ENCODE results near the gene KCTD21.
A peak's percentile ranks its signal among the peaks of the same experiment; 100 is the strongest.
"Not testable (repeated sequence)": the region's sequence is repeated elsewhere in the genome, so short reads cannot be mapped to it uniquely, and the experiment has no call there.

The KCTD21 gene, protein sequence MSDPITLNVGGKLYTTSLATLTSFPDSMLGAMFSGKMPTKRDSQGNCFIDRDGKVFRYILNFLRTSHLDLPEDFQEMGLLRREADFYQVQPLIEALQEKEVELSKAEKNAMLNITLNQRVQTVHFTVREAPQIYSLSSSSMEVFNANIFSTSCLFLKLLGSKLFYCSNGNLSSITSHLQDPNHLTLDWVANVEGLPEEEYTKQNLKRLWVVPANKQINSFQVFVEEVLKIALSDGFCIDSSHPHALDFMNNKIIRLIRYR

DNA sequence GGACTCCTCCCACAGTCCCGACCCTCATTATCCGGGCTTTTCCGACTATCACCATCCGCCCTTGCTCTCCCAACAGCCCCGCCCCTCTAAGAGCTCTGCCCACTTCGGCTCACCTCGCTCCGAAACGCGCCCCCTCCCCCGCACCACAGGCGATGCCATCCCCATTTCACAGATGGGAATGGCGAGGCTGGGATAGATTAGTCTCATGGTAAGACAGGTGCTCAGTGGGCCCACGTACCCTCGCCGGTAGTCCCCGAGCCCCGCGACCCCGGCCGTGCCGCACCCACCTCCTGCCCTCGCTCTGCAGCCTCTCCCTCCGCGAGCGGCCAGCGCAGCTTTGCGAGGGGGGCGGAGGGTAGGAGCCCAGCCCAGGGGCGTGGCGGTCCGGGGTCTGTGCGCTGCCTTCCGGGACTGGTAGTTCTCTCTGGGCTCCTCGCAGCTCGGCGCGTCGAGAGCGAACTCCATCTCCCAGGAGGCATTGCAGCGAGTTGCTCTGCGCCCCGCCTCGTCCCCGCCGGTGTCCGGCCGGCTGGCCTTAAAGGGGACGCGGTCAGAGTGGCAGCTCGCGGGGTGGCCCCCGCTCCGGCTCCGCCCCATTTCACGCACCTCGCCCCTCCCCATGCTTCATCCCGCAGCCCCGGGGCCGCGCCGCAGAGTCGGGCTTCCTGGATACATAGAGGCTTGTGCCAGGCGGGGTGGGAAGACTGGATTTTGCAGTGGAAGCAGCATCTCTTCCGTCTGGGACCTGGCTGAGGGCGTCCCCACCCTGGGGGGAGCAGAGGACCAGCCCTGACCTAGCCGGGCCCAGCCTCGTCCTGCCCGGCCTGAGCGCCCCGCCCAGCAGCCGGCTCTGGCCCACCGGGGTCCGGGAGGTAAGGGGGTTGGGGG lies at the start of gene KCTD21, which contains the start of gene USP35:
TSS of gene KCTD21 (minus strand) at position 341 of the 888 bp plus-strand sequence. CDS start 14,072 bp downstream, outside the sequence.
TSS of gene USP35 (plus strand) at position 634 of the 888 bp plus-strand sequence. CDS start 7,327 bp downstream, outside the sequence.
- peak; percentile 89 to 90 for DNase-seq

DNA sequence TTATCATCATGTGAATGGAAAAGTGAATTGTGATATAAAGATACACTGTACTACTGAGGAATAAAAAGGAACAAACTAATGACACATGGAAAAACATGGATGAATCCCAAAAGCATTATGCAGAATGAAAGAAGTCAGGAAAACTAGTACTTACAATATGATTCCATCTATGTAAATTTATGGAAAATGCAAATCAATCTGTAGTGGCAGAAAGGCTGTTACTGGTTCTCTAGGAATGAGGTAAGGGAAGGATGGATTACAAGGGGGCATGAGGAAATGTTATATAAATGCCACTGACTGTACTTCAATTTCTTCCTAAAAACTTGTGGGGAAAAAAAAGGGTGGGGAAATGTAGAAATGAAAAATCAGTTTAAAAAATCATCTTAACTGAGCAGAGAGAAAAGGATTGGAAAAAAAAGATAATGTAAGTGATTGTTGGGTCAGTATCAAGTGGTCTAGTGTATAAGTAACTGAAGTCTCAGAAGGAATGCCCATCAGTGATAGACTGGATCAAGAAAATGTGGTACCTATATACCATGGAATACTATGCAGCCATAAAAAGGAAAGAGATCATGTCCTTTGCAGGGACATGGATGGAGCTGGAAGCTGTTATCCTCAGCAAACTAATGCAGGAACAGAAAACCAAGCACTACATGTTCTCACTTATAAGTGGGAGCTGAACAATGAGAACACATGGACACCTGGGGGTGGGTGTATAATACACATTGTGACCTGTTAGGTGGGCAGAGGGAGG lies 49.0 kb upstream of the KCTD21 start:
- DNase-seq, result no peak

DNA sequence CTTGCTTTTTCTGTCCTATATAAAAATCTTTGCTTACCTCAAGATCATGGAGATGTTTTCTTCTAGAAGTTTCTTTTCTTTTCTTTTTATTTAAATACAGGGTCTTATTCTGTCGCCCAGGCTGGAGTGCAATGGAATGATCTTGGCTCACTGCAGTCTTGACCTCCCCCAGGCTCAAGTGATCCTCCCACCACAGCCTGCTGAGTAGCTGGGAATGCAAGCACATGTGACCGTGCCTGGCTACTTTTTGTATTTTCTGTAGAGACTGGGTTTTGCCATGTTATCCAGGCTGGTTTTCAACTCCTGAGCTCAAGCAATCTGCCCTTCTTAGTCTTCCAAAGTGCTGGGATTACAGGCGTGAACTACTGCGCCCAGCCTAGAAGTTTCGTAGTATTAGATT lies 45.6 kb upstream of the KCTD21 start:
- DNase-seq, result no peak

DNA sequence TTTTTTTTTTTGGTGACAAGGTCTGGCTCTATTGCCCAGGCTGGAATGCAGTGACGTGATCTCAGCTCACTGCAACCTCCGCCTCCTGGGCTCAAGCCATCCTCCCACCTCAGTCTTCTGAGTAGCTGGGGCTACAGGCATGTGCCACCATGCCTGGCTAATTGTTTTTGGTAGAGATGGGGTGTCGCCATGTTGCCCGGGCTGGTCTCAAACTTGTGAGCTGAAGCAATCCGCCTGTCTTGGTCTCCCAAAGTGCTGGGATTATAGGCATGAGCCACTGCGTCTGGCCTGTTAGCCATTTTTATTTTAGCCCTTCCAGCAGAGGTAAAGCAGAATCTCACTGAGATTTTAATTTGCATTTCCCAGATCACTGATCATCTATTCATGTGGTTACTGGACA lies 44.6 kb upstream of the KCTD21 start:
- not testable (repeated sequence) for DNase-seq

DNA sequence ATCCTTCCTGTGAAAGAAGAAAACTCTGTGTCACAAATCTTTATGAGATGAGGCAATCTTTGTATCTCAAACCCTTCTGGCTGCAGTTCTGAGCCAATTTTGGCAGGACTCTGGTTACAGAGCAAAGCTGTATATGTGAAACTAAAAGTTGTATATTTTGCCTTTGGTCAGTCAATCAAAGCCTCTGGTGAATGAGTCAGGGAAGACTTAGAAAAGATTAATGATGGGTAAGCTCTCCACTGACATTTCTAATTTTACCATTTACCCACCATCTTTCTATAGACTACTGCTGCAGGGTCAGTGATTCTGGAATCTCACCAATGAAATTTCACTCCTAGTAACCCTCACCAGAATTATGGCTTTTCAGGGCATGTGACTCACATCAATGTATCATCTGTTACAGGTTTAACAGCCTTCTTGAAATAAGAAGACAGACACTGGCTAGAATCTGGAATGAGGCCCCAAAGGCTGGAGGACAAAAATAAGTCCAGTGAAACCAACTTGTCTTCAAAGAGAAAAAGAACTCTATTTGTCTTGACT lies 43.6 kb upstream of the KCTD21 start:
- DNase-seq, result no peak

DNA sequence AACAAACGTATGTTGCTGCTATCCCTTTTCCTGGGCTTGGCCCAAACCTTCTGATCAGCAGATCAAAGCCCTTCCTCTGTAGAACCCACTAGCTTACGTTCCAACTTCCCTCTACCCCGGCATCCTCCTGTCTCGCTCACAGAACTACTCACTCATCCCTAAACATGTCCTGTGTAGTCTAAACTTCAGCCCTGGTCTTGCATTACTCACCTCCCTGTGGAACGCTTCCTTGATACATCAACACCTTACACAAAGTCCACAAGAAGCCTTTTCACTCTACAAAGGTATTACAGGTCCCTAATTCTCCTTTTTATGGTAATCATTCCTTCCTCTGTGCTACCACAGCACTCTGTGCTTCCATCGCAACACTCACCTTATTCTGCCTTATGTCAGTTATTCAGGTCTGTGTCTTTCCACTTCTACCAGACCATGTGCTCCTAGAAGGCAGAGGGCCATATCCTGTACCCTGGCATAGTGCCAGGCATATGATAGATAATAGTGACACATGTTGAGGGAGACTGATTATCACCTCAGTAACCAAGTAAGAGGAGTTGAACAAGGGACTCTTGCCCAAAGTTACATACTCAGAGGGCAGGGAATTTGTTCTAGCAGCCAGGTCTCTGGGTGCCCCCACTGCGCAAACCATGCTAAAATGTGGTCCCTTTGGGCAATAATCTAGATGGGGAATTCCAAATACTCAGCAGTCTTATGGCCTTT lies 41.9 kb upstream of the KCTD21 start:
- no peak for DNase-seq

DNA sequence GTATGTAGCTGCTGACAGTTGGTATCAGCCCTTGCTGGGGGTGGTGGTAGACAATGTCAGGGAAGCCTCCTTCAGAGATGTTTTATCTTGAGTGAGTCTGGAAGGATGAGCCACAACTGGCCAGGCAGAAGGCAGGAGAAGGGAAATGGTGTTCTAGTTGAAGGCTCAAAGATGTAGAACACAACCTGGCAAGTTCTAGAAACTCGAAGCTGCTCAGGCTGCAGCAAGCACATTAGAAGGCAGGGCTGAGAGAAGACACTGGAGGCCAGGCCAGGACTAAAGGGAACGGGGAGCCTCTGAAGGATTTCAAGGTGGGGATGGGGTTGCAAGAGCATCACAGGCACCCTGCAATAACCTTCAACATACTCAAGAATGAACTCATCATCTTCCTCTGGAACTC lies 40.7 kb upstream of the KCTD21 start:
- no peak for DNase-seq

DNA sequence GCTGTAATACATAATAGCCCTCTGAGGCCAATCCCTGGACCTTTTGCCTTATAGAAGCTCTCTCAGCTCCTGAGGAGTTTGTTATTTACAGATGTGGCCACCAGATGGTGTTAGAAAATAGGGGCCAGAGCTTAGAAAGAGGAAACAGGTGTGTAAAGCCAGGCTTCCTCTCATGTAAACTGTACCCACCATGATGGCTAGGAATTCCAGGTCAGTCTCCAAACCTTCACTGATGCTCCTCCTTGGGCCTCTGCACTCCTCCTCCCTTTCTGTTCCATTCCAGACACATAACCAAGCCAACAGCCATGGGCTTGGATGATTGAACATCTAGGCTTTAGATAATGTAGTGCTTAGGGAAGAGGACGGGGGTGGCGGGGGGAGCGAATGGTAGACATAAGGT lies 40.0 kb upstream of the KCTD21 start:
- DNase-seq, result no peak

DNA sequence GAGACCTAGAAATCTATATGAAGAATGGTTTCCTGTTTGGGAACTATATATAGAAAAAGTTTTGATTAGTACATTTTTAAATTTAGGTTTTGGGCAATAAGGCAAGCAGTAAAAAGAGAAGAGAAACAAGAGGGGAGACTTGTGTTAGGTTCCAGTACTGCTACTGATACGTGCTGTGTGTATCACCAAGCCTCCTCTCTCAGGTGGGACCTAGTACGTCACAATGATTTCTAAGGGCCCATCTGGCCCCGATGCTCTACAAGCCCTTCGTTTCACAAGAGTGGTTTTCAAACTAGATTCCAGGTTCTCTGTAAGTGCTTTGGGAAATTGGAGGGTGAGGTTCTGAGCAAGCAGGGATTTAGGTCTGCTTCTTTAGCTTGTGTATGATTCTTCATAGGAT lies 39.5 kb upstream of the KCTD21 start:
- no peak for DNase-seq

DNA sequence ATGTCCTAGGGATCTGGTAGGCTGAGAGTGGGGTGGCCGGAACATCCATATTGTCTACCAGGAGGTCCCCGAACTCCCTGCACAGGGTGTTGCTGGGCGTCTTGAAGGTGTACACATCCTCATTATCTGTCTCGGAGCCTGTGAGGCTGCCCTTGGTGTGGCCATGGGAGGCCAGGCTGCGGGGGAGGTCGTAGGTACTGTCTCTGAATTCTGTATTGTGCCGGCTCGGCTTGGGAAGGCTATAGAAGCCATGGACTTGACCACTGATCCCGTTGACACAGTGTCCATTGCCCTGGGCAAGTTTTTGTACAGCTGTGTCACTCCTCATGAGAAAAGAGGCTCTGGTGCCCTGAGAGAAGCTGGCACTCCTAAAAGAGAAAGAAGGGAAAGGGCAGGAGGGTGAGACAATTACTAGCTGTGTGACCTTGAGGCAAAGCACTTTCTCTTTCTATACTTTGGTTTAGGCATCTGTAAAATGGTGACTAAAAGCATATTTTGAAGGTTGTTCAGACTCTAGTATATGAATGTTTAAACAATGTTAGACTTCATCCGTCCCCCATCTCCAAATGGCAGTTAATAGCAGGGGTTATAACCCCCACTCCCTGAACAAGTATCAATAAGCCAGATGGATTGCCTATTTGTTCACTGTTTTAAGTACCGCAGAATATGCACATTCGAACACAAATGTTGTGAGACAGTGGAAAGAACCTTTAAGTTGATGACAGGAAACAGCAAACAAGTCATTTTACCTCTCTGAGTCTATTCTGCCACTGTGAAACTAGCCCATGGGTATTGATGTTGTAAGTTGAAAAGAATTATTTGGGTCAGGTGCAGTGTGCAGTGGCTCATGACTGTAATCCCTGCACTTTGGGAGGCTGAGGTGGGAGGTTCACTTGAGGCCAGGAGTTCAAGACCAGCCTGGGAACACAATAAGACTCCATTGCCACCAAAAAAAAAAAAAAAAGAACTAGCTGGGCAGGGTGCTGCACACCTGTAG lies 38.6 kb upstream of the KCTD21 start:
- no peak for DNase-seq

DNA sequence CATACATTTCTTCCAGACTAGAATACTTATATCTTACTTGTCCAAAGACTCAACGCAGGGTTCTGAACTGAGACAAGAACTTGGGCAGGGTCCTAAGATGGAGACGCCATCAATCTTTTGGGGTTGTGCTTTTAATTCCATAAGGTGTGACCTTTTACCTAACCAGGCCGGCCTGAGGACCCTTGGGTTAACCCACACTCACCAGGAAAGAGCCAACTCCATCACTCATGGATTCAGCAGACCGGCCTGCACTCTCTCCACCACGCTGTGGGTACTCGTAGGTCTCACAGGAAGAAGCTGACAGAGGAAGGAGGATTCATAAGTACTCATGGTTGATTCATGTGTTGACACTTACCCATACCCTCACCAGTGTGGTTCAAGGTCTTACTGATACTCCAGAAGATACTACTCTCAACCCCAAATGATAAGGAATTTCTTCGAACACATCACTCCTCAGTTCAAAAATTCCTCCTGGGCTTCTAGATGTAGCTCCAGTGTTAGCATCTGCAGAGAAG lies 36.5 kb upstream of the KCTD21 start:
- DNase-seq, result no peak

DNA sequence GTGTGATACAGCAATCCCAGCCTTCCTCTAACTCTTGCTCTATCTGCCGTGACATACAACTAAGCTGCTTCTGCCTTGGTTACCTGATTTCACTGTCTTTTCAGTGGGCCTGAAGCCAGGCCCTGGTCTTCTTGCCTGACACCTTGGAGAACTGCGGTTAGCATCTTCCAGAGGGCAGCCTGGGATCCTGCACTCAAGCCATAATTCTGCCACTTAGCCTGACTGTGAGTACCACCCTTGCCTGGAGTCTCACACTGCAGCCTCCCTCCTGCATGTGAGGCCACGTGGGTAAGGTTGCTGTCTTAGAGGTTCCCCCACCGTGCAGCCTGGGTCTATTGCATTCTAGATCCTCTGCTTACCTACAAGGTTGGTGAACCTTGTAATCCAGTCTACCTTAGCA lies 36.1 kb upstream of the KCTD21 start:
- no peak for DNase-seq

DNA sequence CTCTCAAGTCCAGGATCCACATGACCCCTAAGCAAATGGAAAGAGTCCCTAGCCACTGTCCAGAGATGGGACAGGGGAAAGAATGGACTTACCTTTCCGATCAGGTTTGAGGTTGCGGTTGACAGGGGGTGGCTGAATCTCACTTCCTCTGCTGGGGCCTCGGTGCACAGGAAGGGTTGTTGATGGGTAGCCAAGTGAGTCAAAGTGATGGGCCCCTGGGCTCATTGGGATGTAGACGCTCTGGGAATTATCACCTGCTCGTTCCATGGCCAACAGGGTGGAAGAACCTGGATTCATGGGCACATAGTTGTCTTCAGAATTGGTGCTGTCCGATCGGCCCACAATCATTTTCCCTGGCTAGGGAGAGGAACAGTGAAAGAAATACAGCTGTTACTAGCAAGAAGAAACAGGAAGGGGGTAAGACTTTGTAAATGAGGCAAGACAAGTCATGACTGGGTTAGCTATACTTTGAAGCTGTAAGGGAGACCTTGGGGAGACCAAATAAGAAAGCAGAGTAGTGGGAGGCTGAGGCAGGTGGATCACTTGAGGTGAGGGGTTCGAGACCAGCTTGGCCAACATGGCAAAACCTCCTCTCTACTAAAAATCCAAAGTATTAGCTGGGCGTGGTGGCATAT lies 35.0 kb upstream of the KCTD21 start:
- DNase-seq, result no peak

DNA sequence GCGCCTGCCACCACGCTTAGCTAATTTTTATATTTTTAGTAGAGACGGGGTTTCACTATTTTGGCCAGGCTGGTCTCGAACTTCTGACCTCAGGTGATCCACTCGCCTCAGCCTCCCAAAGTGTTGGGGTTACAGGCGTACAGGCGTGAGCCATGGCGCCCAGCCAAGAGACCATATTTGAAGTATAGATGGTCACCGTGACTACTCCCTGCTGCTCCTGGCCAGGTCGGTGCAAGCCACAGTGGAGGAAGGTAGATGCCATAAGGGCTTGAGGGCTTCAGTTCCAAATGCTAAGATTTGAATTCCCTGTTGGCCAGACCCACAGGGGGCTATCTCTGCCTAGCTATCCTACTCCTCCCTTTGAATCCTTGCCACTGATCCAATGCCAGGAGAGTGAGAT lies 34.3 kb upstream of the KCTD21 start:
- not testable (repeated sequence) for DNase-seq

DNA sequence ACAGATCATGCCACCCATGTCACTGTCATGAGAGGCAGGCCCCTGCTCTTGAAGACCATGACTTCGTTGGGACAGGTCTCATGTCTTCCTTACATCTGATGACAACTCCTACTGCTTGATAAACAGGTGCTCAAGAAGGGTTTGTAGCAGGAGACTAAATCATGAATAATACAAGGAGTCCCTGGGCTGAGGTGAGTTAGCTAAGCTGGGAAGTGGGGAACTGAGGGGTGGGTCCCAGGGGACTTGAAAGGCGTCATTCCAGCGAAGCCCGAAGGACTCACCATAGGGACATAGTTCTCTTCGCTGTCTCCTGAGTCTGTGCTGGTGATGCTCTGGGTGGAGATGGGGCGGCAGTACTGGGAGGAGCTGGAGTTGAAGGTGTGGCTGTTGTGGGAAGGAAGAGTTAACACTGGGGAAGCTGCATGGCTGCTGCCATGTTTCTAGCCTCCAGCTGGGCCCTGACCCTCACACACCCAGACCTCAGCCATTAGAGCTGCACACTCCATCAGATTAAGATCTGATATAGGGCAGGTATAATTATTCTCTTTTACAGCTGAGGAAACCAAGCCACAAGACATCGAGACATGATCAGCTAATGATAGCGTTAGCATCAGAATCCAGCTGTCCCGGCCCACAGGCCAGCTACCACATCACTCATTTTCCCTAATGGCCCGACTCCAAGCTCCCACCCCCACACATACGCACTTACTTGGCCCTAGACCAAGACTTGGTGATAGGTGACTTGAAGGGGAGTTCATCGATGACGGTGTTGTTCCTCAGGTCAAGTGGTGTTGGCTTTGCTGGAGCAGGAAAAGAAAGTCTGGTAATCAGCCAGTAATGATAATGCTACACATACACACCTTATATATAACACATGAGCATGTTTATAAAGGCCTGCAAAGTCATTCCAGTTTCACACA lies 33.2 kb upstream of the KCTD21 start:
- DNase-seq, result no peak

DNA sequence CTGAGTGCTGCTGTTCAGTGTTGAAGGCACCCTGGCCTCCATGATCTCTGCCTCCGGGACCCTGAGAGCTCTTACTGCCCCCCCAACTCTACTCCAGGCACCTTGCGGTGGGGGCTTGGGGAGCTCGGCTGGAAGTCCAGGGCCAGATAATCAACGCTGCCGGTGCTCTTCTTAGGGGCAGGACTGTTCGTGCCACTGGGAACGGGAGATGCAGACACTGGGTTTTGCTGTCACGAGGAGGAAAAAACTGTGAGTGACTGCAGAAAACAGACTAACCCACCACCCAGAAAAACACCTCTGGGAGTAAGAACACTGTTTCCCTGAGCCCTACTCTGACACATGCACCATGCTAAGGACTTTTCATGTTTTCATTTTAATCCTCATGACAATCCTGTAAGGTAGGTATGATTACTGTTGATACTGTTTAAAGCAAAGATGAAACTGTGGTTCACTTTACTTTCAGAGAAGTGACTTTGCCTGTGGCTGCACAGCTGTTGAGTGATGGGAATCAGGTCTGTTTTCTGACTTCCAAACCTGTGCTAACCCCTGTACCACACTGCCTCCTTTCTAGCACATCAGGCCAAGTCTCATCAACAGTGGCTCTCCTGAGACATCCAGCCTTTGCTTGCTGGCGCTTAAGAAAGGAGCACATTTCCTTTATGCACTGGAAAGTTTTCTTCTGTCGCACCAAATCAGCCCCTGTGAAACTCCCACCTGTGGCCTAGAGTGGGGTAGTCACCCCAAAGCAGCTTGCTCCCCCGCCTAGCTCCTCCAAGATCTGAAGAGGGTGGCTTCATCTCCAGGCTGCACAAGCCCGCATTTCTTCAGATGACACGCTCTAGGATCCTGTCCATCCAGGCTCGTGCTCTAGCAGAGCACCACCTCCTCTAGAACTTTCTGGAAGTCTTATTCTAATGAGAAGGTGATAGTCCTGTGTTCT lies 32.1 kb upstream of the KCTD21 start:
- DNase-seq, result no peak

DNA sequence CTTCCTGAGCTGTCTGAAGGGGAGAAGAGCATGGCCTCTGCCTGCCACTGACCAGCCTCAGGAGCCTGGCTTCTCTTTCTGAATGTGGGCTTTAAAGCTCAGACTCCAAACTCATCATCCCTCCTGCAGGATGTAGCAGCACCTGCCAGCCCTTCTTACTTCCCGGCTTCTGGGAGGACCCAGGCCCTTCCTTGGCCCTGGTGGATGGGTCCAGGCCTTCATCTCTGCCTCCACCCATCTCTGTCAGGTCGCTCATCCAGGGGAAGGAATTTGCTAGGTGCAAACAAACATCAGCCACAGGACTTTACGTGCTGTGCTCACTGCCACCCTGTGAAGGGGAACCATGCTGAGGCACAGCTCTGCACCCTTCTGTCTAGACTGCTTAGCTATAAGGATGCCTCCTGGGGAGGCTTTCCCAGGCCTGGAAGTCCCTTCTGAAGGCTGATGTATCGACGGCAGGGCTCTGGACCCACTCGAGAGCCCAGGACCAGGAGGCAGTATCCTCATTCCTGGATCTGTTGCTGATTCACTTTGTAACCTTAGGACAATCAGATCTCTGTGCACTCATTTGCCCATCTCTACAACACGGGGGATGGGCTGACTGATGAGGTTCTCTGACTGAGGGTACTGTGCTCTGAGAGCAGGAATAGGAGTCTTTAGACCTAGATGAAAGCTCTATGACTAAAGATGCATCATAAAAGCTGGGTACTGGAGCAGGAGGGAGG lies 31.2 kb upstream of the KCTD21 start:
- DNase-seq, result no peak

Data from activated CD4-positive, alpha-beta T cell treated with anti-CD3 and anti-CD28 coated beads for 4 hours (primary cell).